ENCODE results near the gene KLHL29.

DNA sequence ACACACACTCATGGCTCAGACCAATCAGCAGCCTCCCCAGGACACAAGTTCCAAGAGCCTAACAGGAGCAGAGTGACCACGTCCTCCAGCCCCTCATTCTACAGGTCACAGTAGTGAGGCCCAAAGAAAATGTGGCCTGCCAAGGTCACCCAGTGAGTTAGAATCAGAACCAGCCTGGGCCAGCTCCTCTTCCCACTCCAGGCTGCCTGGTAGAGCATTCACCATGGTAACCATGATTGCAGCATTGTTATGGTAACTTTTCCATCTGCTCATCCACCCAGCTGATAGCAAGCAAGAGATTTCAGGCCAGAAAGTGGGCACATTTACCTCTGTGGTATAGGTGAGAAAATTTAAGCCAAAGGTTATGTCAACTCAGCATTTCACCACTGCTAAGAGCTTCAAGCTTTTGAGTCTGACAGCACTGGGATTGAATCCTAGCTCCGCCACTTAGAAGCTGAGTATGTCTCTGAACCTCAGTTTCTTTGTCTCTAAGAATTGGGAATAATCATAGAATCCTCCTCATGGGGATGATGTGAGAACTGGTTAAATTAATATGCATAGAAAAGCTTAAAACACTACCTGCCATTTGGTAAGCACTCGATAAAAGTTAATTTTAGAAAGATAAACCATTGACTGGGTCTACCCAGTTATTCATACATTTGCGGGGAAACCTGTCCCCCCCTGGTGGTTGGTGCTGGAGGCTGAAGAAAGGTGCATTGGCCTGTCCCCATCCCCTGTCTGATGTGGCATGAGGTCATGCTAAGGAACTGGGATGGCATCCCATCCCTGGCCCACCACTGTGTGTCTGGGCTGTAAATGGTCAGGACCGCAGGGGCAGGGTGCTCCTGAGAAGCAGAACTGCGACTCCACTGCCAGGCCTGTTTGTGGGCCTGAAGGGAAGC is 181.5 kb downstream of the KLHL29 start:
- TF ChIP-seq, protein P1, sequence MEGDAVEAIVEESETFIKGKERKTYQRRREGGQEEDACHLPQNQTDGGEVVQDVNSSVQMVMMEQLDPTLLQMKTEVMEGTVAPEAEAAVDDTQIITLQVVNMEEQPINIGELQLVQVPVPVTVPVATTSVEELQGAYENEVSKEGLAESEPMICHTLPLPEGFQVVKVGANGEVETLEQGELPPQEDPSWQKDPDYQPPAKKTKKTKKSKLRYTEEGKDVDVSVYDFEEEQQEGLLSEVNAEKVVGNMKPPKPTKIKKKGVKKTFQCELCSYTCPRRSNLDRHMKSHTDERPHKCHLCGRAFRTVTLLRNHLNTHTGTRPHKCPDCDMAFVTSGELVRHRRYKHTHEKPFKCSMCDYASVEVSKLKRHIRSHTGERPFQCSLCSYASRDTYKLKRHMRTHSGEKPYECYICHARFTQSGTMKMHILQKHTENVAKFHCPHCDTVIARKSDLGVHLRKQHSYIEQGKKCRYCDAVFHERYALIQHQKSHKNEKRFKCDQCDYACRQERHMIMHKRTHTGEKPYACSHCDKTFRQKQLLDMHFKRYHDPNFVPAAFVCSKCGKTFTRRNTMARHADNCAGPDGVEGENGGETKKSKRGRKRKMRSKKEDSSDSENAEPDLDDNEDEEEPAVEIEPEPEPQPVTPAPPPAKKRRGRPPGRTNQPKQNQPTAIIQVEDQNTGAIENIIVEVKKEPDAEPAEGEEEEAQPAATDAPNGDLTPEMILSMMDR (conservative IDR thresholded peaks at IDR 0.05; ENCODE audit: low read depth, low read length): peak; percentile 67
- no peak for TF ChIP-seq EZH2 (IDR thresholded peaks at IDR 0.05; ENCODE audit: borderline replicate concordance, low read depth, low read length, poor library complexity, severe bottlenecking)
